Measurements from ENCODE around the gene BMAL1.

DNA sequence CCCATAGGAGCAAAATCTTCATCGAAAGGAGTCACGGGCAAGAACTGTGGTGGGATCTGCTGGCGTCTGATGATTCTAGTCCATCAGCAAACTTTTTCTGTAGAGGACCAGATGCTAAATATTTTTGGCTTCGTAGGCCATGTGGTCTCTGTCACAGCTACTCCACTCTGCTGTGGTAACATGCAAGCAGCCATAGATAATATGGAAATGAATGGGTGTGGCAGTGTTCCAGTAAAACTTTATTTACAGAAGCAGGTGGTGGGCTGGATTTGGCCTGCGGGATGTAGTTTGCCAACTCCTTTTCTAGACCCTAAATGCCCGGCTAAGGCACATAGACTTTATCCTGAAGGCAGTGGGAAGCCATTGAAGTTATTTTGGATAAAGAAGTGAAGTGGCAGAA lies 32.9 kb downstream of the BMAL1 start:
- TF ChIP-seq, protein P1, sequence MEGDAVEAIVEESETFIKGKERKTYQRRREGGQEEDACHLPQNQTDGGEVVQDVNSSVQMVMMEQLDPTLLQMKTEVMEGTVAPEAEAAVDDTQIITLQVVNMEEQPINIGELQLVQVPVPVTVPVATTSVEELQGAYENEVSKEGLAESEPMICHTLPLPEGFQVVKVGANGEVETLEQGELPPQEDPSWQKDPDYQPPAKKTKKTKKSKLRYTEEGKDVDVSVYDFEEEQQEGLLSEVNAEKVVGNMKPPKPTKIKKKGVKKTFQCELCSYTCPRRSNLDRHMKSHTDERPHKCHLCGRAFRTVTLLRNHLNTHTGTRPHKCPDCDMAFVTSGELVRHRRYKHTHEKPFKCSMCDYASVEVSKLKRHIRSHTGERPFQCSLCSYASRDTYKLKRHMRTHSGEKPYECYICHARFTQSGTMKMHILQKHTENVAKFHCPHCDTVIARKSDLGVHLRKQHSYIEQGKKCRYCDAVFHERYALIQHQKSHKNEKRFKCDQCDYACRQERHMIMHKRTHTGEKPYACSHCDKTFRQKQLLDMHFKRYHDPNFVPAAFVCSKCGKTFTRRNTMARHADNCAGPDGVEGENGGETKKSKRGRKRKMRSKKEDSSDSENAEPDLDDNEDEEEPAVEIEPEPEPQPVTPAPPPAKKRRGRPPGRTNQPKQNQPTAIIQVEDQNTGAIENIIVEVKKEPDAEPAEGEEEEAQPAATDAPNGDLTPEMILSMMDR (IDR thresholded peaks at IDR 0.05), result no peak
- TF ChIP-seq EP300 (IDR thresholded peaks at IDR 0.05) (no peak), POLR2A (IDR thresholded peaks at IDR 0.05) (no peak)

Data from stomach (tissue), 4 donors.